Kidney glomerular epithelial cell (primary cell): Measurements from ENCODE around the gene C6orf141.
"Not testable (repeated sequence)": the region's sequence is repeated elsewhere in the genome, so short reads cannot be mapped to it uniquely, and the experiment has no call there.

Source experiments
- DNase-seq: peaks from one replicate; lab custom pipeline; 2025; lab: John Stamatoyannopoulos, UW

The C6orf141 gene

DNA sequence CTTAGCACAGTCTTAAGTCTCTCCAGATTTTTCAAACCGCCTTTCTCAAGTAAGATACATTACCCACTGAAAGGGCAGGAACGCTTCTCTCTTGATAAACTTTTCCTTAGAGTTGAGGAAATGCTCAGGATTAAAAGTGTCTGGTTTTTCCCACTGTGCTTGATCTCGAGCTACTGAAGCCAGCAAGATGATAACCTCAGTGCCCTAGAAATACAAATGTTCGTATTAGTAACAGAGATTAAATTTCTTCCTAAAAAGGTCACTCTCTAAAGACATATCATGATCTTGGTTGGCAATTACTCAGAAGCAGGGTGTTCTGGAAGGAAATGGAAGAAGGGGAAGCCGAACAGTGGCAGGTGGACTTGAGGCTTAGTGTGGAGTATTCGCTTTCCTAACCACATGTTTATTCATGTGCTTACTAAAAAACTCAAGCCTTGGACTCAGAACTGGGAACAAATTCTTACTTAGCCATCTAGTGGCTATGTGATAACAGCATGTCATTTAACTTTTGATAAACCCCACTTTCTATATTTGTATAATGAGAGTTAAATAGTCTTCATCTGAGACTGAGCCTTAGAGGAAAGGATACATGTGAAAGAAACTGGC lies 20.1 kb downstream of the C6orf141 start:
- DNase-seq: no peak

DNA sequence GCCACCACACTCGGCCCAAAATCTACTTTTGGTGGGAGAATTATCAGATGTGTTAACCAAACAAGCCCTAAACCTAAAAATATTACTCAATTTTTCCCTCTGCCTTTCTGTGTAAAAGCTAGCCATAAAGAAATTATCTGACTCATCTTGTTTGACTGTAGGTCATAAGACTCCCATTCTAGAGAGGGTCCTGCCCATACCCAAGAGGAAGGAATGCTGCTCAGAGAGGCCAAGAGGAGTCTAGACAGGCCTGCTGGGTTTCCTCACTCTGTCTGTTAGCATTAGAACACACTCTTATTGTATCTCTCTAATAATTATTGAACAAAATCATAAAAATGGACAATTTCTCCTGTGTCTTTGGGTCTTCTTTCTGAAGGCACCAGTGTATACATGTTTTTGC lies 26.1 kb downstream of the C6orf141 start:
- DNase-seq: no peak

DNA sequence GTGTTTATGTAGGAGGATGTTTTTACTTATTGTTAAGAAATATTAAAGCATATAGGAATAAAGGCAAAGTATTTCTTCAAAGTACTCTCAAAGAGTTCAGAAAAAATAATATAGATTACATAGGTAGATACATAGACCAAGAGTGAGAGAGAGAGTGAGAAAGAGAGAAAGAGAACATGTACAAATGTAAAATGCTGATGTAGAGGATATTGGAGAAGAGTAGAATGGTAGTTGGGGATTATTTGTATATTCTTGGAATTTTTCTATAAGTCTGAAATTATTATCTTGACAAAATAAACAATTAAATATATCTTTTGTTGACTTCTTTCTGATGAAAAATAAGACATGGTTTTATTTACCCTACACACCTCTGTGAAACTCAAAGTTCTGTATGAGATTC lies 29.2 kb downstream of the C6orf141 start:
- no peak for DNase-seq

DNA sequence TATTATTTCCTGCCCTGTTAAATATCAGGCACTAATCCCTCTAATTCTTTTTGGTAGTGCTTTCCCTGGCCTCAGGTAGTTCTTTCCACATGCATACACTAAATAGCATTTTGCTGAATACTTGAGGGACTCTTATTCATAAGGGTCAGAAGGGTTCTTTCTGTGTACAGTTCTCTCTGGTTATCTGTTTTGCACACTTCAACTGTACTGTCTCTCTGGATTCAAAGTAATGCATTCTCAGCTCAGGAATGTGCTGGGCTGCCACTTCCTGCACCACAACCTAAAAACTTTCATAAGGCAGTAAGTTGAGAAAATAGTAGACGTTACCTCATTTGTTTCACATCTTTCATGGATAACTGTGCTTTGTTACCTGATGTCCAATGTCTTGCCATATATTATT lies 32.1 kb downstream of the C6orf141 start:
- DNase-seq: peak; percentile 11

DNA sequence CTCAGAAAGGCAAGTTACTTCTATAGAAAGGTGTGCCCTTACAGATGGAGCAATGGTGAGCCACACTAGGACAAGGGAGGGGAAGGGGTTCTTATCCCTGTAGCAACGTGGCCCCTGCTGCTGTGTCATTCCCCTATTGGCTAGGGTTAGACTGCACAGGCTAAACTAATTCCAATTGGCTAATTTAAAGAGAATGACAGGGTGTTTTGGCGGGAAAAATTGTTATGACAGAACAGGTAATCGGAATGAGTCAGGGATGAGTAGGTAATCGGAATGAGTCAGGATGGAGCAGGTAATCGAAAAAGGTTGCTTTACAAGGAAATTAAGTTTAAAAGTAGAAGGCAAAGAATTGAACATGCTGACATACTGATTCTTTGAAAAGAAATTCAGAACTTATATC lies 36.8 kb downstream of the C6orf141 start:
- not testable (repeated sequence) for DNase-seq
